Activated gamma-delta T cell treated with anti-CD3 and anti-CD28 coated beads, Interleukin-2, amount 50 U/mL, for 16 hours (primary cell): Measurements from ENCODE around the gene PIP4K2A.
"Not testable (repeated sequence)": the region's sequence is repeated elsewhere in the genome, so short reads cannot be mapped to it uniquely, and the experiment has no call there.

Experiments used
- DNase-seq: peaks from one replicate; pipeline ENCODE4 v3.0.0-alpha.2; 2020; ENCODE audit warnings: low read depth

The PIP4K2A gene

GRCh38 chr10:22718659-22719058 lies 4.3 kb upstream of the PIP4K2A start:
- DNase-seq: not testable (repeated sequence)

- no peak for DNase-seq
These were observed 3.4 kb upstream of the PIP4K2A start for GRCh38 chr10:22717728-22718127.

- DNase-seq: no peak
These were observed 2.6 kb upstream of the PIP4K2A start for GRCh38 chr10:22716943-22717342.

GRCh38 chr10:22715290-22715625 lies 880 bp upstream of the PIP4K2A start:
- no peak for DNase-seq

GRCh38 chr10:22713853-22714478 lies 412 bp downstream of the PIP4K2A start:
- no peak for DNase-seq

GRCh38 chr10:22712956-22713852 lies 1.2 kb downstream of the PIP4K2A start:
- peak; percentile 20 for DNase-seq

- DNase-seq: no peak
These were observed 2.0 kb downstream of the PIP4K2A start for GRCh38 chr10:22712211-22712955.

- no peak for DNase-seq
These were observed 3.0 kb downstream of the PIP4K2A start for GRCh38 chr10:22711373-22711772.

GRCh38 chr10:22710139-22710745 lies 4.1 kb downstream of the PIP4K2A start:
- DNase-seq: no peak

- no peak for DNase-seq
These were observed 5.6 kb downstream of the PIP4K2A start for GRCh38 chr10:22708772-22709171.

GRCh38 chr10:22705527-22705926 lies 8.9 kb downstream of the PIP4K2A start:
- DNase-seq: no peak

- DNase-seq: no peak
These were observed 9.4 kb downstream of the PIP4K2A start for GRCh38 chr10:22704942-22705341.

- DNase-seq: no peak
These were observed 9.9 kb downstream of the PIP4K2A start for GRCh38 chr10:22704471-22704911.

- no peak for DNase-seq
These were observed 12.0 kb downstream of the PIP4K2A start for GRCh38 chr10:22702348-22702747.

- no peak for DNase-seq
These were observed 13.1 kb downstream of the PIP4K2A start for GRCh38 chr10:22701132-22701826.

GRCh38 chr10:22700489-22700888 lies 13.9 kb downstream of the PIP4K2A start:
- DNase-seq: no peak

GRCh38 chr10:22699976-22700375 lies 14.4 kb downstream of the PIP4K2A start:
- DNase-seq: no peak

- no peak for DNase-seq
These were observed 15.4 kb downstream of the PIP4K2A start for GRCh38 chr10:22698941-22699440.

- DNase-seq: no peak
These were observed 16.6 kb downstream of the PIP4K2A start for GRCh38 chr10:22697800-22698199.

GRCh38 chr10:22697101-22697500 lies 17.3 kb downstream of the PIP4K2A start:
- no peak for DNase-seq

GRCh38 chr10:22693860-22694259 lies 20.5 kb downstream of the PIP4K2A start:
- no peak for DNase-seq
